Mesodermal cell (in vitro differentiated cells): ENCODE measurements around the gene HOXA11.

Experiments
- H3K27ac ChIP-seq: 2 replicates; pipeline ENCODE4 v1.7.0; 2013; ENCODE audit warnings: mild to moderate bottlenecking, low read depth, low read length, moderate library complexity; ENCODE audit not compliant: severe bottlenecking
- H3K36me3 ChIP-seq: 2 replicates; pipeline ENCODE4 v1.7.1; 2013; ENCODE audit warnings: mild to moderate bottlenecking, low read length, moderate library complexity; ENCODE audit not compliant: control insufficient read depth, insufficient read depth
- H3K4me1 ChIP-seq: one replicate; pipeline ENCODE4 v1.7.1; 2013; ENCODE audit warnings: mild to moderate bottlenecking, low read length; ENCODE audit not compliant: insufficient read depth, control insufficient read depth, poor library complexity, severe bottlenecking
- H3K4me3 ChIP-seq: 2 replicates; pipeline ENCODE4 v1.7.0; 2013; ENCODE audit warnings: low read length, control low read depth, mild to moderate bottlenecking; ENCODE audit not compliant: insufficient read depth, poor library complexity, severe bottlenecking; ENCODE audit errors: extremely low read depth
- H3K9me3 ChIP-seq: 2 replicates; pipeline ENCODE4 v1.7.1; 2013; ENCODE audit warnings: mild to moderate bottlenecking, low read length, moderate library complexity; ENCODE audit not compliant: control insufficient read depth
- WGBS, 2 experiments: methylation state at CpG; one replicate each; pipeline ENCODE4 v1.1.5; 2013; ENCODE audit warnings: missing lambda C conversion rate in 2 of 2; ENCODE audit not compliant: insufficient coverage in 2 of 2; 5-methylcytosine and 5-hydroxymethylcytosine counted together

Gene HOXA11

GRCh38 chr7:27139334-27140125, 45.5 kb downstream of the HOXA11 start:
- WGBS, 2 experiments, result 1% methylated on average over 46 to 51 of the region's 53 CpGs
- Histone ChIP-seq H3K36me3 (no peaks in the 10 kb centered on the region), H3K27ac (peak overlapping the region; percentile 58), H3K4me1 (peaks cover 7% of the 10 kb centered on the region), H3K4me3 (peak overlapping the region; percentile 6), H3K9me3 (no peaks in the 10 kb centered on the region)

- Histone ChIP-seq H3K4me1 (peaks cover 7% of the 10 kb centered on the region), H3K27ac (no peak overlapping the region), H3K9me3 (no peaks in the 10 kb centered on the region), H3K36me3 (no peaks in the 10 kb centered on the region), H3K4me3 (peak overlapping the region; percentile 6)
- 5 to 16% methylated on average over 5 to 7 of the region's 11 CpGs for WGBS, 2 experiments
Observed at GRCh38 chr7:27138985-27139333, 46.1 kb downstream of the HOXA11 start.

- no peak overlapping the region for H3K4me3 ChIP-seq
- WGBS, 2 experiments, result no CpG with 5 or more reads among the region's 1 CpG
- no peaks in the 10 kb centered on the region for H3K36me3 ChIP-seq
- H3K4me1 ChIP-seq, result peaks cover 7% of the 10 kb centered on the region
- no peak overlapping the region for H3K27ac ChIP-seq
- H3K9me3 ChIP-seq, result no peaks in the 10 kb centered on the region
Observed at GRCh38 chr7:27138472-27138871, 46.6 kb downstream of the HOXA11 start.

- Histone ChIP-seq H3K4me1 (peaks cover 6% of the 10 kb centered on the region), H3K27ac (no peak overlapping the region), H3K9me3 (no peaks in the 10 kb centered on the region), H3K36me3 (no peaks in the 10 kb centered on the region), H3K4me3 (no peak overlapping the region)
- 43 to 50% methylated on average over 1 of the region's 2 CpGs for WGBS, 2 experiments
Observed at GRCh38 chr7:27137640-27138315, 47.3 kb downstream of the HOXA11 start.

GRCh38 chr7:27134392-27134791, 50.6 kb downstream of the HOXA11 start:
- H3K4me3 ChIP-seq, result no peak overlapping the region
- 14 to 33% methylated on average over 2 of the region's 2 CpGs for WGBS, 2 experiments
- peaks cover 6% of the 10 kb centered on the region for H3K4me1 ChIP-seq
- no peaks in the 10 kb centered on the region for H3K9me3 ChIP-seq
- no peaks in the 10 kb centered on the region for H3K36me3 ChIP-seq
- no peak overlapping the region for H3K27ac ChIP-seq

GRCh38 chr7:27133409-27134231, 51.4 kb downstream of the HOXA11 start:
- Histone ChIP-seq H3K4me1 (peaks cover 6% of the 10 kb centered on the region), H3K36me3 (no peaks in the 10 kb centered on the region), H3K9me3 (no peaks in the 10 kb centered on the region), H3K4me3 (no peak overlapping the region), H3K27ac (peak overlapping the region; percentile 5)
- 11% methylated on average over 12 of the region's 18 CpGs for WGBS, 2 experiments

GRCh38 chr7:27132978-27133377, 52.1 kb downstream of the HOXA11 start:
- 6 to 31% methylated on average over 2 to 6 of the region's 6 CpGs for WGBS, 2 experiments
- peaks cover 6% of the 10 kb centered on the region for H3K4me1 ChIP-seq
- no peaks in the 10 kb centered on the region for H3K36me3 ChIP-seq
- H3K4me3 ChIP-seq, result no peak overlapping the region
- H3K27ac ChIP-seq, result no peak overlapping the region
- no peaks in the 10 kb centered on the region for H3K9me3 ChIP-seq

- Histone ChIP-seq H3K27ac (no peak overlapping the region), H3K4me3 (no peak overlapping the region), H3K9me3 (no peaks in the 10 kb centered on the region), H3K36me3 (no peaks in the 10 kb centered on the region), H3K4me1 (peaks cover 6% of the 10 kb centered on the region)
- 0 to 45% methylated on average over 1 to 2 of the region's 2 CpGs for WGBS, 2 experiments
Observed at GRCh38 chr7:27132214-27132613, 52.8 kb downstream of the HOXA11 start.

GRCh38 chr7:27131390-27131819, 53.6 kb downstream of the HOXA11 start:
- Histone ChIP-seq H3K4me1 (peaks cover 6% of the 10 kb centered on the region), H3K9me3 (no peaks in the 10 kb centered on the region), H3K27ac (no peak overlapping the region), H3K4me3 (peak overlapping the region; percentile 35), H3K36me3 (no peaks in the 10 kb centered on the region)
- 6 to 15% methylated on average over 6 to 8 of the region's 12 CpGs for WGBS, 2 experiments
